HG03565 (cell line): ENCODE results near the gene GANAB.
"Not testable (repeated sequence)": the region's sequence is repeated elsewhere in the genome, so short reads cannot be mapped to it uniquely, and the experiment has no call there.

Source experiments
- ATAC-seq: cut with Tn5 transposase; IDR thresholded peaks from one replicate; pipeline ENCODE4 v1.9.1; 2021; ENCODE audit warnings: mild to moderate bottlenecking, moderate library complexity; ENCODE audit not compliant: unreplicated experiment

The GANAB gene

DNA sequence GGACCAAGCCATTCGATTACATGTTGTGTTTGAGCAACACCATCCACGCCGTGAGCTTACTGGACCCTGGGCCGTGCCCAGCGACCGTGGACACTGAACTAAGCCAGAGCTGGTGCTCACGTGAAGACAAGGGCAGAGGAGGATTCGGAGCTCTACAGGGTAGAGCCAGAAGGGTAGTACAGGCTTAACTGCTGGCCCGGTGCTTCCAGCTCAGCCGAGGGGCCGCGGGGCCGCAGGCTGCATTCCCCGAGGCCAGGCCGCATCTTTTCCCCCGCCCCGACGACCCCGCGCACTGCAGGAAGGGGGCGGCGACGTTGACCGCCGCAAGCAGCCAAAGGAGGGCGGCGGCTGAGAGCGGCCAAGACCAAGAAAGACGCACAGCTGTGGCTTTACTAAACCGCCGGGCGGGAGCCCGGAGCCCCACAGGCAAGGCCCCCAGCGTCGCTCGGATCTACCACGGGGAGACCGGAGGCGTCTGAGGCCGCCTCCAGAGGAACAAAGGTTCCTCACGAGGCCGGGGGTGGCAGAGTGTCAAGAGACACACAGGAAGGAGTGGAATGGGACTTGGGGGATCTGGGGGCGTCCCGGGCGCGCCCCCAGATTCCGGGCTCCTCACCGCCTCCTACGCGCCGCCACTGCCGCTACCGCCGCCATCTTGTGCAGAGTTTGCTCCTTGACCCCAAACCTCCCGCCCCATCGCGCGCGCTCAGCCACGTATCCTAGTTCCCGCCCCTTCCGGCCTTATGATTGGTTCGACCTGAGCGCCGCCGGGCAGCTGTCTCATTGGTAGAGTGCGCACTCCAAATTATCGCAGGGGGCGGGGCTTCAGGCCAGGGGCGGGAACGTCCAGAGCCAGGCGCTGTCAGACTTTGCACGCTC lies at the start of gene GANAB:
GANAB (minus strand) TSS at position 668 of the 879 bp plus-strand sequence; CDS start at position 654, 14 bp downstream.
- ATAC-seq: peak; percentile 91

DNA sequence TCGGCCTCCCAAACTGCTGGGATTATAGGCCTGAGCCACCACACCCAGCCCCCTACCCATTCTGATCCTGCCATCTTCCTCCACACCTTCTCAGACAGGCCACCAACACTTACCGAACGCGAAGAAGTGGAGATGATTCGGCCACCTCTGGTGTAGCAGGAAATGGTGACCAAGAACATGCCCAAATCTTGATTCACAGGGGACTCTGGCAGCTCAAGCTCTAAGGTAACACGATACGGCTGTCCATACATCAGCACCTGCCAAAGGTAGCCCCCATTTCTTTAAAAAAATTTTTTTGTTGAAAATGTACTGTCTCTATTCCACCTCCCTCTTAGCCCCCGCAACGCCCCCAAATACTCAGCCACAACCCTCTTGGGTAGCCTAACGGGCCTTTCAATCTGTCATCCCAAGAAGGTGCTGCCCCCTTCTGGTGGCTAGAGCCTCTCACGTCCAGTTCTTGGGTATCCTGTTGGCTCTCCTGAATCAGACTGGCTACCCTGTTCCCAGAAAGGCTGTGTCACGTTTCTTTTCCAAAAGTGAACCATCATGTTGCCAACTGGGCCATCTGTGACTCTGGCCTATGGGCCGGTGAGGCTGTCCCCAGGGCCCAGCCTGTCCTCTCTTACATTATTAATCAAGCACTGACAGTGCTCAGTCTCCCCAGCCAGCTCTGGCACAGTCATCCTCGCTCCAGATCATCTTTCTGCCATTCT lies 48.2 kb upstream of the GANAB start:
- no peak for ATAC-seq

DNA sequence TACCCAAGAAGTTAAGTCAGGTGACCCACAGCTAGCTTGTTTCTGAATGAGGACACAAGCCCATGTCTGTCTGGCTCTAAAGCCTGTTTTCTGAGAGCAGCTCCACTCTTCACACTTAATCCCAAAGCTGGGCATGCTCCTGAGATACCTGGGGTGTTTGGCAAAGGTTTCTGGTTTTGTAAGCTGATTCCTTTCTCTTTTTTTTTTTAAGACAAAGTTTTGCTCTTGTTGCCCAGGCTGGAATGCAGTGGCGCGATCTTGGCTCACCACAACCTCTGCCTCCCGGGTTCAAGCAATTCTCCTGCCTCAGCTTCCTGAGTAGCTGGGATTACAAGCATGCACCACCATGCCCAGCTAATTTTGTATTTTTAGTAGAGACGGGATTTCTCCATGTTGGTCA lies 47.2 kb upstream of the GANAB start:
- not testable (repeated sequence) for ATAC-seq

GRCh38 chr11:62689421-62690183 lies 43.2 kb upstream of the GANAB start, which contains the start of gene LRRN4CL:
Gene LRRN4CL (minus strand): TSS chr11:62689530. CDS start chr11:62688508, 1,022 bp downstream.
- no peak for ATAC-seq

DNA sequence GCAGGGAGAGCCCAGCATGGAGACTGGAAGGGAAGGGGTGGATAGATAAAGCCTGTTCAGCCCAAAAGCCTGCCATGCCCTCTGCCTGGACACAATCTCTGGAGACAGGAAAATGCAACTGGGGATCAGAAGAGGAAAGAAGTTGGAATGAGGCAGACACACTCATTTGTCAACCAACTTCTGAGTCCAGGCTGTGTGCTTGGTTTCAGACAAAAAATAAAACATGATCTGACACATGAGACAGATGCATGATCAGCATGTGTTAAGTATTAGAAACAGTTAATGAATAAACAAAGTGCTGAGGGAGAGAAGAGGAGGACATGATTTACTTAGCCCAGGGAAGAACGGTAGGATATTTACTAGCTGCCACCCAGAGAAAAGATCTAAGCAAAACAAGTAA lies 42.1 kb upstream of the GANAB start:
- ATAC-seq: no peak

DNA sequence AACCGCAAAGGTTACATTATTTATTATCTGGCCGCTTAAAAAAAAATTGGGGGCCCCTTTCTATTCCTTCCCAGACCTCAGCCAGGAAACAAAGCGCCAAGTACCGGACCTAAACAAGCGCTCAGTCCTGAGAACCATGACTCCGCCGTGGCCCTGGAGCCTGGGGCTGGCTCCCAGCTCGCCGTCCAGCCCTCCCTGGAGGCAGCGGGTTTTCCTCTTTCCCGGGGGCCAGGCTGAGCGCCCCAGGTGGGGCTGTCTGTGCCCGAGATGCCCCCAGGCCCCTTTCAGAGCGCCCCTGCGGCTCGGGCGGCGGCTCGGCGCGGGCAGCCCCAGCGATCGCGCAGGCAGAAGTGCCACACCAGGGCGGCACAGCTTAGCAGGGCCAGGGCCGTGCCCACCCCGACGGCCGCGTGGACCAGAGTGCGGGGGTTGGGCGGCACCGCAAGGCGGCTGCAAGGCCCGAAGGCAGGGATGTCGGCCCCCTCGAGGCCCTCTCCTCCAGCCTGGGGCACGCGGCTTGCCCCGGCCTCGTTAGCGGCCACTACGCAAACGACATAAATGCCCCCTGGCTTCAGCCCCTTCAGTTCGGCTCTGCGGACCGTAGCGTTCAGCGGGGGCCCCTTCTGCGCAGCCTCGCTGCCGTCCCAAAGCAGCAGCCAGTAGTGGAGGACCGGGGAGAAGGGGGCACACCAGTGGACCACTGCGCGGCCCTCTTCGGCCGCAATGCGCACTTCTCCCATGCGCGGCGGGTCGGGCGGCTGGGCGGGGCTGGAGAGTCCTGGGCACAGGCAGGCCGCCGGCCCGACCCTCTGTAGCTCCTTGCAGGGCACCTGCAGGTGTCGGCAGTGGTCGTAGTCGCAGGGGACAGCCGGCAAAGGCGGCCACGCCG lies 41.3 kb upstream of the GANAB start:
- no peak for ATAC-seq

- no peak for ATAC-seq
Measured at GRCh38 chr11:62682518-62682917, 36.1 kb upstream of the GANAB start.

GRCh38 chr11:62680825-62681240 lies 34.4 kb upstream of the GANAB start:
- ATAC-seq: peak; percentile 52

DNA sequence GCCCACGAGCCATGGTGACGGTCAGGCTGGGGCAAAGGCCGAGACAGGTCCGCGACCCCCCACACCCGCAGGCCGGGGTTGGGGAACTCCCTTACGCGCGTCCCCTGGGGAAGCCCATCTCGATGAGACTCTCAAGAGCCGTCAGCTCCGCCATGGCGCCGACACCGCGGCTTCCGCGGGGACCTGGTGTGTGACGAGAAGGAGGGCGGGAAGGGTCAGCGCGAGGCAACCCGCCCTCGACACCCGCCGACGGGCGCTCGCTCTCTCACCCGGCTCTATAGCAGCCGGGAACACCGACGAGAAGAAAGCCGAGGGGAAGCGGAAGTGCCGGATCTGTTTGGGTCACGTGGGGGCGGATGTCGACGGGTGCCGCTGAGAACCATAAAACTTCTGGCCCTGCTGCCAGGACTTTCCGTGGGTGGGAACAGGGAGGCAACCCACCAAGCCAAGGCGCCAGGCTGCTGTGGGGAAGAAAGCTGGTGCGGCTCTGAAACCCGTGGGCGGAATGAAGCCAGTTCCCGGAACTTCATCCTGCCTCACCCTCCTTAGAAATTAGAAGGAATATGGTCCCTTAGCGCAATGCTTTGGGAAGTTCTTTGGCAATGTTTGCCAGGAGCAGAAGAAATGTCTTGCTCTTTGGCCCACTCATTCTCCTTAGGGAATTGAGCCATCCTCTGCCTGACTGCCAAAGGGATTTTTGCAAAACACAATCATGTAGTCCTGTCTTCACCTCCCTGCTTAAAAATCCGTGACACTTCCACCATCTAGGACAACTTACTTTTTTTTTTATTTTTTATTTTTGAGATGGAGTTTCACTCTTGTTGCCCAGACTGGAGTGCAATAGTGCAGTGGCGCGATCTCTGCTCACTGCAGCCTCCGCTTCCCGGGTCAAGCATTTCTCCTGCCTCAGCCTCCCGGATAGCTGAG lies 32.6 kb upstream of the GANAB start, which contains the start of gene UBXN1:
UBXN1 (minus strand) TSS at position 304 of the 927 bp plus-strand sequence; CDS start at position 154, 150 bp downstream.
- ATAC-seq: peak; percentile 45

- ATAC-seq: no peak
Measured at GRCh38 chr11:62678433-62678769, 32.0 kb upstream of the GANAB start.

- ATAC-seq: no peak
Measured at GRCh38 chr11:62677714-62678113, 31.3 kb upstream of the GANAB start.

DNA sequence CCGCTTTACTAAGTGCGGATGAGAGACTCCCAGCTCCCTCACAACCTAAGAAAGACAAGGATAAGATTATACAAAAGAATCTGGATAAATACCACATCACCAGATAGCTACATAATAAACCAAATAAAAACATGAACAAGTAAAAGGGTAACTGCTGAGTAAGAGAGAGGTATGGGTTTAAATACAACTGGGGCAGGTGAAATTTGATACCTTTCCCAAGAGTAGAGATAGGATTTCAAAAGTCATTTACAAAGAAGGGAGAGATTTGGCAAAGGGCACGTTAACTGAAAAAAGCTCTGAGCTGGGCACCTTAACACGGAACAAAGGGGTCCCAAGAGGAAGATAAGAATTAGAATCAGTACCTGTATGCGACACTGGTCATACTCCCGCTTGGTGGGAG lies 30.7 kb upstream of the GANAB start:
- ATAC-seq: no peak

DNA sequence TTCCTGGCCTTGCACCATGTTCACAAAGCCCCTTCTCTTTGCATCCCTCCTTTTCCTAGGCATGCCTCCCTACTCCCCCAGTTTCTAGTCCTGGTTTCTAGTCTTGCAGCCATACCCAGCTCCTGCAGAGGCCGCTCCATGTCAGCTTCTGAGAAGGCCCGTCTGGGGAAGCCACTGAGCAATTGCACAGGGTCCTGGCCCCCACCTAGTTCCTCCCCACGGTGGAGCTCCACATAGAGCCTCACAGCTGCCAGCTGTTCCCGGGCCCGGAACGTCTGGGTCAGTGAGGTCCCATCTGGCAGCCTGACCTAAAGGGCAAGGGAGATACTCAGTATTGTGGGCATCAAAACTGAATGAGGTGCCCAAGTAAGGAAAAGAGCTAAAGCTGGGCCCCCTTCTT lies 30.3 kb upstream of the GANAB start:
- ATAC-seq: no peak

DNA sequence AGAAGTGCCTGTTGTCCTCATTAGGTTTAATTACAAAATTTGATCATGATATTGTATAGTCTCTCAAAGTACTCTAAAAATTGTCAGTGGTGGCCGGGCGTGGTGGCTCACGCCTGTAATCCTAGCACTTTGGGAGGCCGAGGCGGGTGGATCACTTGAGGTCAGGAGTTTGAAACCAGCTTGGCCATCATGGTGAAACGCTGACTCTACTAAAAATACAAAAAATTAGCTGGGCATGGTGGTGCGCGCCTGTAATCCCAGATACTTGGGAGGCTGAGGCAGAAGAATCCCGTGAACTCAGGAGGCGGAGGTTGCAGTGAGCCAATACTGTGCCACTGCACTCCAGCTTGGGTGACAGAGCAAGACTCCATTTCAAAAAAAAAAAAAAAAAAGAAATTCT lies 29.0 kb upstream of the GANAB start:
- not testable (repeated sequence) for ATAC-seq

GRCh38 chr11:62673196-62673525 lies 26.7 kb upstream of the GANAB start:
- ATAC-seq: no peak

DNA sequence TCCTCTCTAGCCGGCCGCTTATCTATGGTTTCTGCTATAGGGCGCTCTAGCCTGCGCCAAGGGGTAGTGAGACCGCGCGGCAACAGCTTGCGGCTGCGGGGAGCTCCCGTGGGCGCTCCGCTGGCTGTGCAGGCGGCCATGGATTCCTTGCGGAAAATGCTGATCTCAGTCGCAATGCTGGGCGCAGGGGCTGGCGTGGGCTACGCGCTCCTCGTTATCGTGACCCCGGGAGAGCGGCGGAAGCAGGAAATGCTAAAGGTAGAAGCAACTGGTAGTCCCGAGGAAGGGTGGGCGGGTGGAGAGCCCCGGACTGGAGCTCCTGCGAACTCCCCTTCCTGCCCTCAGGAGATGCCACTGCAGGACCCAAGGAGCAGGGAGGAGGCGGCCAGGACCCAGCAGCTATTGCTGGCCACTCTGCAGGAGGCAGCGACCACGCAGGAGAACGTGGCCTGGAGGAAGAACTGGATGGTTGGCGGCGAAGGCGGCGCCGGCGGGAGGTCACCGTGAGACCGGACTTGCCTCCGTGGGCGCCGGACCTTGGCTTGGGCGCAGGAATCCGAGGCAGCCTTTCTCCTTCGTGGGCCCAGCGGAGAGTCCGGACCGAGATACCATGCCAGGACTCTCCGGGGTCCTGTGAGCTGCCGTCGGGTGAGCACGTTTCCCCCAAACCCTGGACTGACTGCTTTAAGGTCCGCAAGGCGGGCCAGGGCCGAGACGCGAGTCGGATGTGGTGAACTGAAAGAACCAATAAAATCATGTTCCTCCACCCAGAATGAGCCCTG lies 25.4 kb upstream of the GANAB start, which contains the start of the genes LBHD1 and UQCC3:
LBHD1 (minus strand) TSS at position 660 of the 782 bp plus-strand sequence. CDS start 2,236 bp downstream, outside the sequence.
UQCC3 (plus strand) TSS at position 66 of the 782 bp plus-strand sequence; CDS start at position 139, 73 bp downstream.
- no peak for ATAC-seq

GRCh38 chr11:62671236-62671607 lies 24.8 kb upstream of the GANAB start:
- ATAC-seq: no peak
